Transverse colon (tissue), 4 donors: ENCODE data around the gene SLIT2. TPM values are rescaled to one million over a fixed set of nuclear protein-coding genes. Genes with fewer than 3 reads are reported as not detected.

Experiments
- DNase-seq: peaks from one replicate; pipeline ENCODE4 v3.0.0-alpha.2; 2019
- H3K27ac ChIP-seq, 4 donors: fragments of 200-600 bp; sonication (generic); 2 replicates each; pipeline ENCODE4 v1.5.1; 2016 to 2018; ENCODE audit warnings: inconsistent platforms in 4 of 4
- H3K27me3 ChIP-seq: fragments of 200-600 bp; sonication (generic); 2 replicates; pipeline ENCODE4 v1.5.1; 2017; ENCODE audit warnings: inconsistent platforms
- H3K36me3 ChIP-seq, 4 donors: fragments of 200-600 bp; sonication (generic); 2 replicates each; pipeline ENCODE4 v1.5.1; 2017 to 2019; ENCODE audit warnings: inconsistent platforms in 4 of 4
- H3K4me1 ChIP-seq, 4 donors: fragments of 200-600 bp; sonication (generic); 2 replicates each; pipeline ENCODE4 v1.5.1; 2017 to 2020; ENCODE audit warnings: inconsistent platforms in 4 of 4
- H3K4me3 ChIP-seq, 4 donors: fragments of 200-600 bp; sonication (generic); 1 replicate in 1 of 4; 2 replicates in 3 of 4; pipeline versions ENCODE4 v1.5.1 to v1.6.1; 2017 to 2019; ENCODE audit warnings: inconsistent platforms in 4 of 4
- H3K9me3 ChIP-seq, 2 donors: fragments of 200-600 bp; sonication (generic); 2 replicates each; pipeline ENCODE4 v1.5.1; 2017 to 2019; ENCODE audit warnings: inconsistent platforms in 2 of 2
- EP300 ChIP-seq: sonication (generic); formaldehyde crosslinking; IDR thresholded peaks from one replicate; pipeline ENCODE4 v1.6.1; 2017; ENCODE audit warnings: antibody characterized with exemption, low read depth
- POLR2A ChIP-seq: fragments of 450-650 bp; IDR thresholded peaks from one replicate; pipeline ENCODE4 v1.6.1; 2016; ENCODE audit warnings: antibody characterized with exemption, mild to moderate bottlenecking, moderate library complexity
- POLR2AphosphoS5 ChIP-seq, 3 donors: sonication (generic); formaldehyde crosslinking; IDR thresholded peaks; one replicate each; pipeline ENCODE4 v1.6.1; 2016; ENCODE audit warnings: antibody characterized with exemption in 3 of 3
- WGBS, 2 donors: methylation state at CpG; one replicate each; pipeline ENCODE4 v1.1.5; 2018; ENCODE audit warnings: low coverage in 1 of 2; 5-methylcytosine and 5-hydroxymethylcytosine counted together
- in situ Hi-C, 4 donors: fragments of 200-750 bp; cut with MboI; loops; one replicate each; pipeline versions ENCODE4 v1.15.0 to v1.15.1; 2017; ENCODE audit warnings: low sequenced_read_pairs in 3 of 4, low pct_ligation_motif_present in 1 of 4, low pct_unique_long_range_greater_than_20kb in 1 of 4
- intact Hi-C: fragments of 100-400 bp; cut with DNase I; formaldehyde crosslinking; loops from one replicate; pipeline ENCODE4 v1.15.1; 2023; ENCODE audit warnings: low total_unique reads
- total RNA-seq, 4 donors: library from RNA; depleted of rRNA; stranded (reverse); fragments of >200 nt; gene quantifications; one replicate each; pipeline ENCODE4 v1.1.0, GENCODE V29; 2016
- TF ChIP-seq, protein P1 (sequence below), 5 experiments: fragments of 200-600 bp in 3 of 5; fragments of 450-650 bp in 2 of 5; sonication (generic) in 3 of 5; IDR thresholded peaks; 1 replicate in 2 of 5; 2 replicates in 3 of 5; pipeline ENCODE4 v1.5.1; 2016 to 2017; ENCODE audit warnings: antibody characterized with exemption in 5 of 5, inconsistent platforms in 3 of 5, mild to moderate bottlenecking in 2 of 5, moderate library complexity in 1 of 5

SLIT2 gene
- total RNA-seq, 4 donors from 2014 or later = 2.2 to 6.7 (median 5.6) TPM

DNA sequence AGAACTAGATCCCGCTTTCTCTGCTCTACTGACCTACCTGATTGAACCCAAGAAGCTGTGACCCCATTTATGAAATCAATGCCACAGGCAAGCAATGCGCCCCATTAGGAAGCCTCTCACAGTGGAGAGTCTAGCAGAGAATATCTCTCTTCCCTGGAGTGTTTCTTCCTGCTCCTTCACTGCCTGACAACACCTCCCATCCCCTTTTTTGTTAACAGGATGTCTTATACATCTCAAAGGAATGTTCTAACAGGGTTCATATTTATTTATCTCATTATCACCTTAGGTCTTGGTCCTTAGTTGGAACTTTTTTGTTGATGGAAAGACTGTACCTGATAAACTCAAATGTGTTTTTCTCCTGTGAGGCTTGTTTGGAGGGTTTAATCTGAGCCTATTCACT is 35.5 kb downstream of the SLIT2 start:
- no peak overlapping the region for H3K4me3 ChIP-seq
- H3K36me3 ChIP-seq = no peaks in the 10 kb centered on the region
- H3K4me1 ChIP-seq = no peaks in the 10 kb centered on the region
- no peak for TF ChIP-seq POLR2AphosphoS5 (IDR thresholded peaks at IDR 0.05)
- DNase-seq = no peak
- H3K27me3 ChIP-seq = no peaks in the 10 kb centered on the region
- 85 to 100% methylated on average over 1 to 2 of the region's 2 CpGs for WGBS, 2 donors
- in situ Hi-C loops (no loop called here), intact Hi-C loops (no loop called here)
- no peak overlapping the region for H3K27ac ChIP-seq
- no peaks in the 10 kb centered on the region for H3K9me3 ChIP-seq

DNA sequence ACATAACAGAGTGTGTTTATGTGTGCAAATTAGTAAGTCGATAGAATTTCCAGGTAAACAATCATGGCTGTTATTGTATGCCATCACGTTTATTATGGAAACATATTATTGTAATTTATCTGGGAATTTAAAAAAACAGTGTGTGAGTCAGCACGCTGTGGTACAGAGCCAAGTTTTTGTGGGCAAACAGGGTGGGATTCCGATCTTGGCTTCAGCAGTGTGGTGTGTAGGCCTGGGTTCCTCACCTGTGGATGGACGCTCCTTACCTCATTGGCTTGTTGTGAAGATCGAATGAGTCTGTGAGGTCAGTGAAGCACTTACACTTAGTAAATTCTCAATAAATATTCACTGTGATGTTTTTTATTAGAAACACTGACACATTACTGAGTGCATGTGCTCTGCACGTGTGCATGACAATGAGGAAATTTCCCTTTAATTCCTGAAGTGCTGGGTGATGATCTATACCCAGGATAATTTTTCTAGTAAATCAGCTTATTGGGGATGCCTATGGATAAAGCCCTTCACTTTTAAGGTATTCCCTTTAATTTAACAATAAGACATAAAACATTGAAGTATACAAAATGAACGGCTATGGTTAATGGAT is 36.4 kb downstream of the SLIT2 start:
- intact Hi-C loops = no loop called here
- DNase-seq = no peak
- 64 to 82% methylated on average over 8 of the region's 8 CpGs for WGBS, 2 donors
- TF ChIP-seq EP300 (no peak), POLR2A (no peak)
- TF ChIP-seq, protein P1, sequence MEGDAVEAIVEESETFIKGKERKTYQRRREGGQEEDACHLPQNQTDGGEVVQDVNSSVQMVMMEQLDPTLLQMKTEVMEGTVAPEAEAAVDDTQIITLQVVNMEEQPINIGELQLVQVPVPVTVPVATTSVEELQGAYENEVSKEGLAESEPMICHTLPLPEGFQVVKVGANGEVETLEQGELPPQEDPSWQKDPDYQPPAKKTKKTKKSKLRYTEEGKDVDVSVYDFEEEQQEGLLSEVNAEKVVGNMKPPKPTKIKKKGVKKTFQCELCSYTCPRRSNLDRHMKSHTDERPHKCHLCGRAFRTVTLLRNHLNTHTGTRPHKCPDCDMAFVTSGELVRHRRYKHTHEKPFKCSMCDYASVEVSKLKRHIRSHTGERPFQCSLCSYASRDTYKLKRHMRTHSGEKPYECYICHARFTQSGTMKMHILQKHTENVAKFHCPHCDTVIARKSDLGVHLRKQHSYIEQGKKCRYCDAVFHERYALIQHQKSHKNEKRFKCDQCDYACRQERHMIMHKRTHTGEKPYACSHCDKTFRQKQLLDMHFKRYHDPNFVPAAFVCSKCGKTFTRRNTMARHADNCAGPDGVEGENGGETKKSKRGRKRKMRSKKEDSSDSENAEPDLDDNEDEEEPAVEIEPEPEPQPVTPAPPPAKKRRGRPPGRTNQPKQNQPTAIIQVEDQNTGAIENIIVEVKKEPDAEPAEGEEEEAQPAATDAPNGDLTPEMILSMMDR (IDR thresholded peaks at IDR 0.05) = no peak
- in situ Hi-C loops = no loop called here
- H3K36me3 ChIP-seq = no peaks in the 10 kb centered on the region
- no peak overlapping the region for H3K4me3 ChIP-seq
- H3K27me3 ChIP-seq = no peaks in the 10 kb centered on the region
- H3K9me3 ChIP-seq = no peaks in the 10 kb centered on the region
- H3K4me1 ChIP-seq = no peaks in the 10 kb centered on the region
- no peak overlapping the region for H3K27ac ChIP-seq

DNA sequence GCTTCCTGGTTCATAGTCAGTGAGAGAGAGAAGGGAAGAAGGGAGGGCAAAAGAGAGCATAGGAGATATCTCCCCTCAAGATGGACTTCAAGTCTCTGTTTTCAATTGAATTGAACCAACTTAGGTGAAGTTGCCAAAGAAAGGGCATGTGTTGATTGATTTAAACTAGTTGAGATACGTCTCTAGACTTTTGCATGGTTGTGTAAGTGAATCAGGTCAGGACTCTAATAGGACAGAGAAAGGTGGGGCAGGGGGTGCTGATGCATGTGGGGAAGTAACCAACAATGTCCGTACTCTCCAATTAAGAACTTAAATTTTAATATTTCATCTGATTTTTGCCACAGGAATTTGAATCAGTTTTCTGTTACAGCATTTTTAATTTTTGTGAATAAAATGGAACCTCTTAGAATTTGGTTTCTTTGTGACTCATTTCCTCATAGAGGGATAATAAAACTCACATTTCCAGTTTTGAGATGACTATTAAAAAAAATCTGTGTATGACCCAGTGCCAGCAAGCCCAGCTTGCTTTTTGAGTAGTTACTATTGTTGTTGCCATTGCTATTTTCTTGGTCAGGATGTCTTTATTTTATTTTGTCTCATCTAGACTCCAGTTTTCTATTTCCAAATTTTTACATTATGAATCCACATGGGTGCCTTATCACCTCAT is 37.3 kb downstream of the SLIT2 start:
- Histone ChIP-seq H3K9me3 (no peaks in the 10 kb centered on the region), H3K27ac (no peak overlapping the region), H3K4me3 (no peak overlapping the region), H3K36me3 (no peaks in the 10 kb centered on the region), H3K27me3 (no peaks in the 10 kb centered on the region), H3K4me1 (no peaks in the 10 kb centered on the region)
- intact Hi-C loops (no loop called here), in situ Hi-C loops (no loop called here)
- WGBS, 2 donors = 57 to 83% methylated on average over 2 of the region's 2 CpGs
- TF ChIP-seq, protein P1 (IDR thresholded peaks at IDR 0.05) = no peak
- TF ChIP-seq POLR2A = no peak
- no peak for TF ChIP-seq EP300
- TF ChIP-seq POLR2AphosphoS5 (IDR thresholded peaks at IDR 0.05) = no peak
- no peak for DNase-seq

DNA sequence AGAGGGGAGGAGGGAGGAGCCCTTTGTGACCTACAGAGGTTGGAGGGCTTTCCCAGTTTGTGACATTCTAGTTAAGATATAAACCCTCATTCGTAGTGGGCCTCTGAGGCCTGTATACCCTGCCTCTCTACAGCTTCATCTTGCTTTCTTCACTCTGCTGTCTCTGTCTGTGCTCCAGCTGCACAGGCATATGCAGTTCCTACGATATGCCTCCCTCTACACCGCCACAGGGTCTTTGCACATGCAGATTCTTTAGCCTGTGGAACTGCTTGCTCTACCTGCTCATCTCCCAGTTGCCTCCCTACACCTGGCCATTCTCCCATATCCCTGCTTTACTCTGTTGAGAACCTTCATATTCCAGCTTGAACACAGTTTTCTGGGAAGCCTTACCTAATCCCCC is 38.1 kb downstream of the SLIT2 start:
- TF ChIP-seq POLR2AphosphoS5 (IDR thresholded peaks at IDR 0.05) = no peak
- TF ChIP-seq, protein P1 (IDR thresholded peaks at IDR 0.05) = no peak
- no peak for TF ChIP-seq EP300
- no peak for TF ChIP-seq POLR2A
- Histone ChIP-seq H3K27me3 (no peaks in the 10 kb centered on the region), H3K27ac (no peak overlapping the region), H3K36me3 (no peaks in the 10 kb centered on the region), H3K4me1 (no peaks in the 10 kb centered on the region), H3K9me3 (no peaks in the 10 kb centered on the region), H3K4me3 (no peak overlapping the region)
- in situ Hi-C loops = no loop called here
- intact Hi-C loops = no loop called here
- WGBS, 2 donors = 64 to 81% methylated on average over 3 of the region's 3 CpGs
- no peak for DNase-seq

DNA sequence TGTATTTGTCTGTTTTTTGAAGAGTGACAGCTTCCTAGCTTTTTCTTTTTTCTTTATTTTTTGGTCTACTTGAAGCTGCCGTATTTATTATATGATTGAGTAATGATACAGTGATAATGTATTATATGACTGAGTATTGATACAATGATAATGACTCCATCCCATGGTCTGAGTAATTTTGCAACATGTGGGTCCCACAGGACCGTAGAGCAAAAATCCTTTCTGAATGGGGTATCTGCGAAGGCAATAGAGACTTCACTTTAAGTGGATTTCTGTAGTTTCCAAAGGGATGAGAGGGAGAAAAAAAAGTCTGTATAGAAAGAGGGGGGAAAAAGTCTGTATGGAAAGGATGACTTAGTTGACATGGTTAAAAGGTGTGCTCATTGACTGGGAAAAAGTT is 41.0 kb downstream of the SLIT2 start:
- 88 to 94% methylated on average over 3 of the region's 3 CpGs for WGBS, 2 donors
- Histone ChIP-seq H3K9me3 (no peaks in the 10 kb centered on the region), H3K27me3 (no peaks in the 10 kb centered on the region), H3K36me3 (no peaks in the 10 kb centered on the region), H3K27ac (no peak overlapping the region), H3K4me1 (no peaks in the 10 kb centered on the region), H3K4me3 (no peak overlapping the region)
- DNase-seq = no peak
- TF ChIP-seq POLR2A = no peak
- no peak for TF ChIP-seq EP300
- TF ChIP-seq, protein P1 (IDR thresholded peaks at IDR 0.05) = no peak
- no peak for TF ChIP-seq POLR2AphosphoS5 (IDR thresholded peaks at IDR 0.05)
- in situ Hi-C loops (no loop called here), intact Hi-C loops (no loop called here)
